Medulla oblongata (tissue), 1 donor: ENCODE measurements around the gene FRG2C.
"Not testable (repeated sequence)": the region's sequence is repeated elsewhere in the genome, so short reads cannot be mapped to it uniquely, and the experiment has no call there.

ENCODE experiments used
- DNase-seq: peaks from one replicate; pipeline ENCODE4 v3.0.0-alpha.2; 2015; ENCODE audit errors: extremely low spot score

The FRG2C gene

GRCh38 chr3:75669348-75670297, 5.5 kb downstream of the FRG2C start:
- DNase-seq, result peak; percentile 4

GRCh38 chr3:75670298-75671286, 6.5 kb downstream of the FRG2C start:
- DNase-seq, result peak; percentile 65

GRCh38 chr3:75671287-75672139, 7.4 kb downstream of the FRG2C start:
- DNase-seq, result not testable (repeated sequence)

GRCh38 chr3:75672140-75672775, 8.1 kb downstream of the FRG2C start:
- not testable (repeated sequence) for DNase-seq

GRCh38 chr3:75683965-75684364, 19.8 kb downstream of the FRG2C start:
- DNase-seq, result not testable (repeated sequence)

DNA sequence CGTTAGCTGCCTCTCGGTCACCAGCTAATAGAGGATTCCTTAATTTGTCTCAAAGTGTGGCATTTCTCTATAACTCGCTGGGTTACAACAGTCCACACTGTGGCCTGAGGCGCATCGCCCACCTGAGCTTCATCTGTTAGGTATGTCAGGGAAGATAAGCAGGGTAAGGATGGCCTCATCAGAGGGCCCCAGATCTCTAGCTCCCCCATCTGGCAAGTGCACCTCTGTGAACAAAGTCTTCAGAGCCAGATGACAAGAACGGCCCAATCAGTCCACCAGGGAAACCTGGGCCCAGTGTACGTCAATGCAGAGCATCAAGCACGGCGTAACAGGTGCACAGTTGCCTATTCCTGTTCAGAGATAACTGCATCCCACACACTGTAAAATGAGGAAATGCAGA, 23.2 kb downstream of the FRG2C start:
- no peak for DNase-seq

GRCh38 chr3:75692061-75692460, 27.9 kb downstream of the FRG2C start:
- DNase-seq, result no peak
